ENCODE data around the gene KIAA0753. TPM values are rescaled to one million over a fixed set of nuclear protein-coding genes. Genes with fewer than 3 reads are reported as not detected.
A peak's percentile ranks its signal among the peaks of the same experiment; 100 is the strongest.

The KIAA0753 gene
- total and polyA plus RNA-seq, 2 of the 8 experiments (the other 6 are each of a cell fraction or from before 2014, with no cell fraction given), result 5.0 to 27.1 TPM

DNA sequence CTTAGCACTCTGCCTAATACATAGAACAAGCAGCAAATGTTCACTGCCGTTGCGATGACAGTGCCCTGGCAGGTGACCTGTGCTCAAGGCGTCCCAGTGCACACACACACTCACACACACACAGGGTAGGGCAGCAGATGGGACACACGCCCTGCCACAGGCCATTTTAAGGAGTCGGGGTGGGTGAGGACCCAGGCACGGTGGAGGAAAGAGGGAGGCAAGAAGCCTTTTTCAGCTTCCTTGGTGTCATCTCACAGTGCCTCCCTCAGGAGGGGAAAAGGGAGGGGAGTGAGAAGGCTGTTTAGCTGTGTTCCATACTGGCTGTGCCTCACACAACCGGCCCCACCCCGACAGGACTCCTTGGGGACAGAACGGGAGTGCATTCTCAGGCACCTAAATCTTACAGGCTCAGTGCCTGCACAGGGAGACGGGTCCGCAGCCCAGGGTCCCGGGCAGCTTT lies 85.6 kb downstream of the KIAA0753 start:
- H3K36me3 ChIP-seq (ENCODE audit: control insufficient read depth in 2 of 4, insufficient read depth in 4 of 4, low read length in 3 of 4), result no peaks in the 10 kb centered on the region
- H2BK20ac ChIP-seq (ENCODE audit: low read length), result no peak overlapping the region
- no peak overlapping the region for H4K8ac ChIP-seq (ENCODE audit: extremely low read depth, insufficient read depth, low read length)
- H2BK15ac ChIP-seq (ENCODE audit: low read length), result peak overlapping the region; percentile 32
- no peak overlapping the region for H3K56ac ChIP-seq (replicated peaks; ENCODE audit: insufficient read length, low read depth, low read length)
- peak overlapping the region; percentile 29; the same call in 1 of the 2 replicates for H2AFZ ChIP-seq (ENCODE audit: low read length)
- peaks cover 14% of the 10 kb centered on the region; the same call in 1 of the 2 replicates for H3K23me2 ChIP-seq (ENCODE audit: low read depth, low read length)
- POLR2A ChIA-PET (ENCODE audit: partially characterized antibody), result interaction anchor here (0.6 to 1.6 kb wide), 4 partner anchors 12 to 100 kb away, joined by 3 to 9 read pairs (median 4); no protein-coding TSS in a partner anchor
- H3K23ac ChIP-seq (ENCODE audit: insufficient read length), result no peak overlapping the region
- no peak overlapping the region for H2BK5ac ChIP-seq (ENCODE audit: low read depth, low read length)
- TF ChIP-seq CBX5 (IDR thresholded peaks at IDR 0.05; ENCODE audit: low read depth, low read length) (no peak), SRF (IDR thresholded peaks at IDR 0.05; ENCODE audit: low read depth, low read length) (no peak), CBX8 (IDR thresholded peaks at IDR 0.05; ENCODE audit: borderline replicate concordance, low read depth, low read length) (no peak), NANOG (IDR thresholded peaks at IDR 0.05; ENCODE audit: insufficient read depth, low read depth, low read length, poor library complexity, severe bottlenecking) (no peak)
- H3K79me1 ChIP-seq (ENCODE audit: low read depth, low read length), result no peaks in the 10 kb centered on the region
- no peak overlapping the region for H2AK5ac ChIP-seq (ENCODE audit: low read depth, low read length)
- H3K79me2 ChIP-seq (ENCODE audit: control insufficient read depth in 1 of 2, insufficient read depth in 2 of 2, low read length in 2 of 2), result no peaks in the 10 kb centered on the region
- no peak overlapping the region for H4K5ac ChIP-seq (ENCODE audit: insufficient read length, low read depth, low read length)
- no peak overlapping the region; a peak in 2 of 7 replicates for H3K9ac ChIP-seq (replicated peaks in 1 of 4; ENCODE audit: extremely low read depth in 1 of 4, low read depth in 3 of 4, low read length in 3 of 4)
- H3K4me1 ChIP-seq (replicated peaks in 1 of 4; ENCODE audit: control insufficient read depth in 3 of 4, insufficient read depth in 4 of 4, low read length in 3 of 4), result peaks cover 4 to 15% (median 12%) of the 10 kb centered on the region in 4 experiments
- H4K91ac ChIP-seq (replicated peaks; ENCODE audit: insufficient read length, low read length), result peak overlapping the region; percentile 55
- no peak overlapping the region for H2BK120ac ChIP-seq (replicated peaks; ENCODE audit: low read depth, low read length)
- CTCF ChIA-PET (ENCODE audit: partially characterized antibody), result interaction anchor here (0.7 to 1.7 kb wide), 13 partner anchors 25 to 991 kb away, joined by 3 to 8 read pairs (median 3); no protein-coding TSS in a partner anchor
- H4K20me1 ChIP-seq (replicated peaks in 1 of 2; ENCODE audit: control insufficient read depth in 1 of 2, insufficient read depth in 2 of 2, low read length in 2 of 2), result peaks cover 0 to 5% of the 10 kb centered on the region in 2 experiments
- no peak overlapping the region for H3K4ac ChIP-seq (replicated peaks; ENCODE audit: insufficient read length, low read depth, low read length)
- peak overlapping the region; percentile 45 to 76 (median 59); a peak in 7 of 8 replicates for H3K4me3 ChIP-seq (ENCODE audit: extremely low read depth in 1 of 4, insufficient read depth in 2 of 4, low read depth in 3 of 4, low read length in 4 of 4)
- FAIRE-seq, result no peak
- H3K4me2 ChIP-seq (ENCODE audit: insufficient read depth in 1 of 2, low read depth in 2 of 2, low read length in 2 of 2), result peak overlapping the region; percentile 83 to 96
- peaks cover 14 to 42% (median 36%) of the 10 kb centered on the region in 4 experiments for H3K27me3 ChIP-seq (replicated peaks in 1 of 4; ENCODE audit: control insufficient read depth in 3 of 4, extremely low read depth in 1 of 4, insufficient read depth in 3 of 4, low read length in 3 of 4)
- H3K9me3 ChIP-seq (ENCODE audit: insufficient read depth in 2 of 2, low read depth in 1 of 2, low read length in 1 of 2), result no peaks in the 10 kb centered on the region
- peak overlapping the region; percentile 84; the same call in 1 of the 2 replicates for H2BK12ac ChIP-seq (ENCODE audit: low read depth, low read length)
- no peak overlapping the region for H3K18ac ChIP-seq (ENCODE audit: extremely low read depth, low read length)
- H3K14ac ChIP-seq (ENCODE audit: insufficient read length), result no peak overlapping the region
- no peak for DNase-seq (ENCODE audit: low read depth in 1 of 2, low spot score in 2 of 2)
- no peak overlapping the region for H3K27ac ChIP-seq (ENCODE audit: low read depth, low read length)
- WGBS, 2 experiments (ENCODE audit: extremely low coverage in 1 of 2, insufficient coverage in 1 of 2, insufficient read length in 1 of 2, insufficient replicate concordance in 2 of 2, low coverage in 1 of 2, low lambda C conversion rate in 2 of 2, missing lambda C conversion rate in 1 of 2), result 38% methylated on average over 12 of the region's 12 CpGs; no CpG with 5 or more reads in 1 of the 2 experiments
